Type B pancreatic cell (in vitro differentiated cells): ENCODE results near the gene ABCG5. TPM values are rescaled to one million over a fixed set of nuclear protein-coding genes. Genes with fewer than 3 reads are reported as not detected.

Source experiments
- DNase-seq: peaks from one replicate; pipeline ENCODE4 v3.0.0; 2021; ENCODE audit warnings: mixed read lengths; ENCODE audit not compliant: unreplicated experiment; ENCODE audit errors: extremely low spot score
- H3K27ac Mint-ChIP-seq: 2 replicates; pipeline ENCODE4 v1.8.0; 2021; ENCODE audit warnings: mild to moderate bottlenecking, mixed read lengths
- H3K27me3 Mint-ChIP-seq: 2 replicates; pipeline ENCODE4 v1.8.0; 2021; ENCODE audit warnings: mixed read lengths
- H3K36me3 Mint-ChIP-seq: 2 replicates; pipeline ENCODE4 v1.8.0; 2021; ENCODE audit warnings: mixed read lengths
- H3K4me1 Mint-ChIP-seq: one replicate; pipeline ENCODE4 v1.8.0; 2021; ENCODE audit warnings: mixed read lengths; ENCODE audit not compliant: unreplicated experiment
- H3K4me3 Mint-ChIP-seq: 2 replicates; pipeline ENCODE4 v1.8.0; 2021; ENCODE audit warnings: mild to moderate bottlenecking, mixed read lengths
- H3K9me3 Mint-ChIP-seq: 2 replicates; pipeline ENCODE4 v1.8.0; 2021; ENCODE audit warnings: mixed read lengths
- CTCF ChIP-seq: fragments of 200-600 bp; sonication (generic); conservative IDR thresholded peaks from 2 replicates; pipeline ENCODE4 v1.5.0; 2021; ENCODE audit warnings: antibody characterized with exemption, mild to moderate bottlenecking
- total RNA-seq: library from RNA; stranded (reverse); gene quantifications from 2 replicates; pipeline ENCODE4 v1.2.1, GENCODE V29; 2021; ENCODE audit warnings: low replicate concordance

The ABCG5 gene
- total RNA-seq, 1 donor from 2014 or later: 0.10 TPM

- Mint-ChIP-seq H3K9me3 (no peaks in the 10 kb centered on the region), H3K27me3 (no peaks in the 10 kb centered on the region), H3K36me3 (peaks cover 11% of the 10 kb centered on the region), H3K4me1 (no peaks in the 10 kb centered on the region), H3K27ac (no peak overlapping the region), H3K4me3 (no peak overlapping the region)
- no peak for TF ChIP-seq CTCF
- DNase-seq: no peak
Measured at GRCh38 chr2:43803113-43803512, 35.5 kb downstream of the ABCG5 start.

GRCh38 chr2:43802135-43802534 lies 36.5 kb downstream of the ABCG5 start:
- no peaks in the 10 kb centered on the region for H3K27me3 Mint-ChIP-seq
- H3K36me3 Mint-ChIP-seq: peaks cover 11% of the 10 kb centered on the region
- TF ChIP-seq CTCF: no peak
- DNase-seq: no peak
- no peaks in the 10 kb centered on the region for H3K4me1 Mint-ChIP-seq
- H3K9me3 Mint-ChIP-seq: no peaks in the 10 kb centered on the region
- H3K4me3 Mint-ChIP-seq: no peak overlapping the region
- H3K27ac Mint-ChIP-seq: no peak overlapping the region

GRCh38 chr2:43800894-43801293 lies 37.7 kb downstream of the ABCG5 start:
- Mint-ChIP-seq H3K36me3 (peaks cover 11% of the 10 kb centered on the region), H3K27me3 (no peaks in the 10 kb centered on the region), H3K9me3 (no peaks in the 10 kb centered on the region), H3K4me3 (no peak overlapping the region), H3K4me1 (no peaks in the 10 kb centered on the region), H3K27ac (no peak overlapping the region)
- no peak for TF ChIP-seq CTCF
- no peak for DNase-seq

GRCh38 chr2:43798300-43798699 lies 40.3 kb downstream of the ABCG5 start:
- no peak overlapping the region for H3K4me3 Mint-ChIP-seq
- peak; percentile 55 for TF ChIP-seq CTCF
- peaks cover 12% of the 10 kb centered on the region for H3K36me3 Mint-ChIP-seq
- no peak overlapping the region for H3K27ac Mint-ChIP-seq
- no peaks in the 10 kb centered on the region for H3K9me3 Mint-ChIP-seq
- no peak for DNase-seq
- no peaks in the 10 kb centered on the region for H3K27me3 Mint-ChIP-seq
- no peaks in the 10 kb centered on the region for H3K4me1 Mint-ChIP-seq

GRCh38 chr2:43796206-43796605 lies 42.4 kb downstream of the ABCG5 start:
- H3K27me3 Mint-ChIP-seq: no peaks in the 10 kb centered on the region
- no peak for DNase-seq
- H3K4me3 Mint-ChIP-seq: no peak overlapping the region
- no peaks in the 10 kb centered on the region for H3K4me1 Mint-ChIP-seq
- H3K27ac Mint-ChIP-seq: no peak overlapping the region
- peaks cover 10% of the 10 kb centered on the region for H3K36me3 Mint-ChIP-seq
- no peaks in the 10 kb centered on the region for H3K9me3 Mint-ChIP-seq
- no peak for TF ChIP-seq CTCF

GRCh38 chr2:43794956-43795355 lies 43.7 kb downstream of the ABCG5 start:
- Mint-ChIP-seq H3K4me3 (no peak overlapping the region), H3K27me3 (no peaks in the 10 kb centered on the region), H3K27ac (no peak overlapping the region), H3K36me3 (peaks cover 14% of the 10 kb centered on the region), H3K9me3 (no peaks in the 10 kb centered on the region), H3K4me1 (no peaks in the 10 kb centered on the region)
- no peak for TF ChIP-seq CTCF
- no peak for DNase-seq
